GM12801 (cell line): ENCODE data around the gene LHFPL3.

Source experiments
- CTCF ChIP-seq: IDR thresholded peaks from one replicate; pipeline ENCODE4 v1.5.1; 2011; ENCODE audit warnings: control low read depth; ENCODE audit not compliant: insufficient read length; ENCODE audit errors: extremely low read depth

The LHFPL3 gene

GRCh38 chr7:104657134-104657533, 328.7 kb downstream of the LHFPL3 start:
- TF ChIP-seq CTCF, result no peak

- no peak for TF ChIP-seq CTCF
Measured at GRCh38 chr7:104661575-104661974, 333.2 kb downstream of the LHFPL3 start.

- TF ChIP-seq CTCF, result no peak
Measured at GRCh38 chr7:104664648-104665047, 336.2 kb downstream of the LHFPL3 start.

DNA sequence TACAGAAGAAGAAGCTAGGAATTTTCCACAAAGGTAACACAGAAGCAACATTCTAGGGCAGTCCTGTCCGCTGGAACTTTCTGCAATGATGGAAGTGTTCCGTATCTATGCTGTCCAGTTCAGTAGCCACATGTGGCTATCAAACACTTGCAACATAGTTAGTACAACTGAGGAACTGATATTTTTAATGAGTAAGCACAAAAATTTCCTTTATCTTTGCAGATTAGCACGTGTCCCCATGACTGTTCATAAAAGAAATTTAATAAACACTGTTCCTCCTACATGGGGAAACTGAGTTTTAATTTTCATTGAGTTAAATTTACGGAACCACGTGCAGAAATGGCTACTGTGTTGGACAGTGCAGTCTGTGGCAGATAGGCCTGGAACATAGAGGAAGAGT, 349.2 kb downstream of the LHFPL3 start:
- no peak for TF ChIP-seq CTCF

GRCh38 chr7:104679085-104679484, 350.7 kb downstream of the LHFPL3 start:
- TF ChIP-seq CTCF, result no peak

DNA sequence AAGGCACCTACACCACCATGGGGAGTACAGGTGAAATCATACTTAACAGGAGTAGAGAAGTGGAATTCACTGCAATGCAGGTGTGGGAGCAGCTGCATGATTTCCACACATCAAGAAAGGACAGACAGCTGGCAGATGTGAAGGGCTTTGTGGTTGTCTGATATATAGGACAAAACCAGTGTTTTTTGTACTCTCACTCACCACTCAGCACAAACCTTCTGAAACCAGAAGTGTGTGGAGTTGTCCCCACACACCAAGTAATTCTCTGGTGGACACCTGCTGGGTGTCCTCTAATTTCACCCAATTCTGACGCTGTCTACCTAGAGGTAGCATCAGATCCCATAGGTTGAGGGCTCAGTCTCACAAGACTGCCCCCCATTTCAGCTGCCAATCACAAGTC, 357.9 kb downstream of the LHFPL3 start:
- no peak for TF ChIP-seq CTCF

- no peak for TF ChIP-seq CTCF
Measured at GRCh38 chr7:104694710-104695109, 366.3 kb downstream of the LHFPL3 start.

- TF ChIP-seq CTCF, result no peak
Measured at GRCh38 chr7:104695563-104695962, 367.2 kb downstream of the LHFPL3 start.
